ENCODE results near the gene ERMP1. TPM values are rescaled to one million over a fixed set of nuclear protein-coding genes. Genes with fewer than 3 reads are reported as not detected.

The ERMP1 gene
- total and polyA plus RNA-seq, 2 of the 8 experiments (the other 6 are each of a cell fraction or from before 2014, with no cell fraction given): 12.8 to 16.7 TPM

- 0 out of 4 replicates have a peak, but pooled peaks cover 0 to 3% of the 10 kb centered on the region in 2 experiments for H3K9me3 ChIP-seq (ENCODE audit: insufficient read depth in 2 of 2, low read depth in 1 of 2, low read length in 1 of 2)
- no peak overlapping the region for H2AFZ ChIP-seq (ENCODE audit: low read length)
- no peak overlapping the region for H3K23ac ChIP-seq (ENCODE audit: insufficient read length)
- H3K27me3 ChIP-seq (replicated peaks in 1 of 4; ENCODE audit: control insufficient read depth in 3 of 4, extremely low read depth in 1 of 4, insufficient read depth in 3 of 4, low read length in 3 of 4): no peaks in the 10 kb centered on the region
- H3K14ac ChIP-seq (ENCODE audit: insufficient read length): no peak overlapping the region
- no peak for FAIRE-seq
- no peak overlapping the region for H2BK15ac ChIP-seq (ENCODE audit: low read length)
- no peak for DNase-seq (ENCODE audit: low read depth in 1 of 2, low spot score in 2 of 2)
- ChIA-PET POLR2A (ENCODE audit: partially characterized antibody) (no interaction called here), CTCF (ENCODE audit: partially characterized antibody) (interaction anchor here (1.2 to 1.5 kb wide), 3 partner anchors 14 to 47 kb away, joined by 3 to 4 read pairs (median 3); partner anchors contain the start of gene ERMP1)
- no peak overlapping the region for H2BK120ac ChIP-seq (replicated peaks; ENCODE audit: low read depth, low read length)
- no peaks in the 10 kb centered on the region for H3K23me2 ChIP-seq (ENCODE audit: low read depth, low read length)
- H3K4ac ChIP-seq (replicated peaks; ENCODE audit: insufficient read length, low read depth, low read length): no peak overlapping the region
- H3K9ac ChIP-seq (replicated peaks in 1 of 4; ENCODE audit: extremely low read depth in 1 of 4, low read depth in 3 of 4, low read length in 3 of 4): no peak overlapping the region
- H2BK12ac ChIP-seq (ENCODE audit: low read depth, low read length): no peak overlapping the region
- peaks cover 0 to 2% (median 0%) of the 10 kb centered on the region in 4 experiments; a peak in 1 of 7 replicates for H3K4me1 ChIP-seq (replicated peaks in 1 of 4; ENCODE audit: control insufficient read depth in 3 of 4, insufficient read depth in 4 of 4, low read length in 3 of 4)
- no peak overlapping the region for H4K8ac ChIP-seq (ENCODE audit: extremely low read depth, insufficient read depth, low read length)
- no peak overlapping the region for H4K91ac ChIP-seq (replicated peaks; ENCODE audit: insufficient read length, low read length)
- no peak overlapping the region for H3K18ac ChIP-seq (ENCODE audit: extremely low read depth, low read length)
- H3K56ac ChIP-seq (replicated peaks; ENCODE audit: insufficient read length, low read depth, low read length): no peak overlapping the region
- no peak overlapping the region for H2BK5ac ChIP-seq (ENCODE audit: low read depth, low read length)
- no peaks in the 10 kb centered on the region for H4K20me1 ChIP-seq (replicated peaks in 1 of 2; ENCODE audit: control insufficient read depth in 1 of 2, insufficient read depth in 2 of 2, low read length in 2 of 2)
- no peak overlapping the region for H2AK5ac ChIP-seq (ENCODE audit: low read depth, low read length)
- no peak overlapping the region for H3K4me2 ChIP-seq (ENCODE audit: insufficient read depth in 1 of 2, low read depth in 2 of 2, low read length in 2 of 2)
- no peak overlapping the region for H3K4me3 ChIP-seq (ENCODE audit: extremely low read depth in 1 of 4, insufficient read depth in 2 of 4, low read depth in 3 of 4, low read length in 4 of 4)
- H4K5ac ChIP-seq (ENCODE audit: insufficient read length, low read depth, low read length): no peak overlapping the region
- H2BK20ac ChIP-seq (ENCODE audit: low read length): no peak overlapping the region
- no peak overlapping the region for H3K27ac ChIP-seq (ENCODE audit: low read depth, low read length)
- 100% methylated on average over 1 of the region's 1 CpG; no CpG with 5 or more reads in 1 of the 2 experiments for WGBS, 2 experiments (ENCODE audit: extremely low coverage in 1 of 2, insufficient coverage in 1 of 2, insufficient read length in 1 of 2, insufficient replicate concordance in 2 of 2, low coverage in 1 of 2, low lambda C conversion rate in 2 of 2, missing lambda C conversion rate in 1 of 2)
- H3K79me2 ChIP-seq (ENCODE audit: control insufficient read depth in 1 of 2, insufficient read depth in 2 of 2, low read length in 2 of 2): no peaks in the 10 kb centered on the region
- H3K79me1 ChIP-seq (ENCODE audit: low read depth, low read length): no peaks in the 10 kb centered on the region
- no peaks in the 10 kb centered on the region for H3K36me3 ChIP-seq (ENCODE audit: control insufficient read depth in 2 of 4, insufficient read depth in 4 of 4, low read length in 3 of 4)
- TF ChIP-seq, protein P1, sequence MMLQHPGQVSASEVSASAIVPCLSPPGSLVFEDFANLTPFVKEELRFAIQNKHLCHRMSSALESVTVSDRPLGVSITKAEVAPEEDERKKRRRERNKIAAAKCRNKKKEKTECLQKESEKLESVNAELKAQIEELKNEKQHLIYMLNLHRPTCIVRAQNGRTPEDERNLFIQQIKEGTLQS (IDR thresholded peaks at IDR 0.05; ENCODE audit: insufficient read depth, low read depth, low read length): no peak
- TF ChIP-seq KDM5A (IDR thresholded peaks at IDR 0.05; ENCODE audit: low read length): no peak
- no peak for TF ChIP-seq SIN3A (conservative IDR thresholded peaks at IDR 0.05 in 1 of 2, IDR thresholded peaks at IDR 0.05 in 1 of 2; ENCODE audit: low read depth in 1 of 2, low read length in 2 of 2)
- TF ChIP-seq POLR2A (IDR thresholded peaks at IDR 0.05; ENCODE audit: control extremely low read depth in 1 of 2, low read depth in 2 of 2, low read length in 2 of 2): no peak
Observed at GRCh38 chr9:5846096-5846495, 13.2 kb upstream of the ERMP1 start.

All from H1 (cell line).